H9 (cell line): ENCODE measurements around the gene ANKH. TPM values are rescaled to one million over a fixed set of nuclear protein-coding genes. Genes with fewer than 3 reads are reported as not detected.

Experiments used
- DNase-seq: peaks from one replicate; pipeline ENCODE4 v3.0.0-alpha.2; 2017
- H2AFZ ChIP-seq: one replicate; pipeline ENCODE4 v1.6.1; 2013; ENCODE audit warnings: mild to moderate bottlenecking, low read length, control low read depth, moderate library complexity
- H2AK5ac ChIP-seq: 2 replicates; pipeline ENCODE4 v1.6.1; 2013; ENCODE audit warnings: low read length, control low read depth, mixed read lengths; ENCODE audit not compliant: insufficient read length
- H2BK120ac ChIP-seq: one replicate; pipeline ENCODE4 v1.6.1; 2013; ENCODE audit warnings: low read depth, mild to moderate bottlenecking, low read length, control low read depth, inconsistent platforms; ENCODE audit not compliant: poor library complexity, severe bottlenecking
- H2BK12ac ChIP-seq: 2 replicates; pipeline ENCODE4 v1.6.1; 2013; ENCODE audit warnings: low read length, control low read depth, mixed read lengths, low read depth; ENCODE audit not compliant: insufficient read length
- H2BK15ac ChIP-seq: 2 replicates; pipeline ENCODE4 v1.6.1; 2013; ENCODE audit warnings: low read depth, low read length, control low read depth
- H2BK20ac ChIP-seq: one replicate; pipeline ENCODE4 v1.6.1; 2013; ENCODE audit warnings: low read depth, mild to moderate bottlenecking, low read length, control low read depth, inconsistent platforms; ENCODE audit not compliant: poor library complexity, severe bottlenecking
- H2BK5ac ChIP-seq: 2 replicates; pipeline ENCODE4 v1.6.1; 2013; ENCODE audit warnings: low read length, control low read depth, mixed read lengths; ENCODE audit not compliant: insufficient read length
- H3K14ac ChIP-seq: 2 replicates; pipeline ENCODE4 v1.6.1; 2013; ENCODE audit warnings: low read length, control low read depth; ENCODE audit not compliant: insufficient read depth
- H3K18ac ChIP-seq: 2 replicates; pipeline ENCODE4 v1.6.1; 2013; ENCODE audit warnings: low read depth, mild to moderate bottlenecking, mixed read lengths, low read length, control low read depth; ENCODE audit not compliant: insufficient read length
- H3K23ac ChIP-seq: 2 replicates; pipeline ENCODE4 v1.6.1; 2013; ENCODE audit warnings: low read length, control low read depth, mixed read lengths, low read depth; ENCODE audit not compliant: insufficient read length
- H3K23me2 ChIP-seq: 2 replicates; pipeline ENCODE4 v1.6.1; 2013; ENCODE audit warnings: low read depth, mild to moderate bottlenecking, mixed read lengths, low read length, control low read depth; ENCODE audit not compliant: insufficient read length, poor library complexity, severe bottlenecking
- H3K27ac ChIP-seq: 2 replicates; pipeline ENCODE4 v1.5.1; 2013; ENCODE audit warnings: low read length, control low read depth, mixed read lengths, low read depth; ENCODE audit not compliant: insufficient read length
- H3K27me3 ChIP-seq: 2 replicates; pipeline ENCODE4 v1.6.1; 2013; ENCODE audit warnings: low read length, control low read depth, inconsistent platforms; ENCODE audit not compliant: insufficient read depth
- H3K4ac ChIP-seq: 2 replicates; pipeline ENCODE4 v1.6.1; 2013; ENCODE audit warnings: low read depth, mild to moderate bottlenecking, control low read depth, inconsistent platforms, low read length, moderate library complexity
- H3K4me1 ChIP-seq: 2 replicates; pipeline ENCODE4 v1.6.1; 2013; ENCODE audit warnings: low read length, control low read depth, inconsistent platforms; ENCODE audit not compliant: insufficient read depth
- H3K4me2 ChIP-seq: 2 replicates; pipeline ENCODE4 v1.6.1; 2013; ENCODE audit warnings: low read length, control low read depth, mixed read lengths; ENCODE audit not compliant: insufficient read length, insufficient read depth
- H3K56ac ChIP-seq: 2 replicates; pipeline ENCODE4 v1.6.1; 2013; ENCODE audit warnings: low read depth, mild to moderate bottlenecking, mixed read lengths, low read length, control low read depth; ENCODE audit not compliant: insufficient read length
- H3K79me1 ChIP-seq: 2 replicates; pipeline ENCODE4 v1.6.1; 2013; ENCODE audit warnings: low read depth, mild to moderate bottlenecking, moderate library complexity, low read length, control low read depth, inconsistent platforms; ENCODE audit not compliant: insufficient read depth, poor library complexity, severe bottlenecking
- H3K79me2 ChIP-seq: 2 replicates; pipeline ENCODE4 v1.6.1; 2013; ENCODE audit warnings: low read length, control low read depth, inconsistent platforms; ENCODE audit not compliant: insufficient read depth
- H3K9ac ChIP-seq: 2 replicates; pipeline ENCODE4 v1.6.1; 2013; ENCODE audit warnings: low read length, control low read depth, mixed read lengths; ENCODE audit not compliant: insufficient read length; ENCODE audit errors: extremely low read depth
- H3K9me3 ChIP-seq: one replicate; pipeline ENCODE4 v1.6.1; 2013; ENCODE audit warnings: low read depth, low read length, inconsistent platforms; ENCODE audit not compliant: control insufficient read depth
- H3T11ph ChIP-seq: one replicate; pipeline ENCODE4 v1.6.1; 2013; ENCODE audit warnings: mild to moderate bottlenecking, low read length, control low read depth, inconsistent platforms
- H4K20me1 ChIP-seq: one replicate; pipeline ENCODE4 v1.6.1; 2013; ENCODE audit not compliant: control insufficient read depth, insufficient read length, insufficient read depth
- H4K5ac ChIP-seq: 2 replicates; pipeline ENCODE4 v1.6.1; 2013; ENCODE audit warnings: low read depth, mild to moderate bottlenecking, mixed read lengths, low read length, control low read depth; ENCODE audit not compliant: insufficient read length
- H4K8ac ChIP-seq: replicated peaks from 2 replicates; pipeline ENCODE4 v1.6.1; 2013; ENCODE audit warnings: low read length, control low read depth, mixed read lengths, low read depth; ENCODE audit not compliant: insufficient read length
- H4K91ac ChIP-seq: 2 replicates; pipeline ENCODE4 v1.6.1; 2013; ENCODE audit warnings: low read depth, mild to moderate bottlenecking, moderate library complexity, mixed read lengths, low read length, control low read depth; ENCODE audit not compliant: insufficient read length
- H3K27ac Mint-ChIP-seq, 3 experiments: 2 replicates in 2 of 3; 3 replicates in 1 of 3; pipeline ENCODE4 v1.8.0; 2020 to 2021; ENCODE audit warnings: mixed read lengths in 3 of 3, mild to moderate bottlenecking in 1 of 3, moderate library complexity in 1 of 3
- H3K27me3 Mint-ChIP-seq: 2 replicates; pipeline ENCODE4 v1.8.0; 2021; ENCODE audit warnings: low read depth, mild to moderate bottlenecking, moderate library complexity, mixed read lengths
- H3K36me3 Mint-ChIP-seq, 3 experiments: 2 replicates in 2 of 3; 3 replicates in 1 of 3; pipeline ENCODE4 v1.8.0; 2020 to 2021; ENCODE audit warnings: low read depth in 3 of 3, mixed read lengths in 3 of 3; ENCODE audit not compliant: insufficient read depth in 1 of 3
- H3K4me1 Mint-ChIP-seq, 2 experiments: 2 replicates each; pipeline ENCODE4 v1.8.0; 2020; ENCODE audit warnings: mixed read lengths in 2 of 2
- H3K4me3 Mint-ChIP-seq, 2 experiments: 2 replicates in 1 of 2; 3 replicates in 1 of 2; pipeline ENCODE4 v1.8.0; 2020 to 2021; ENCODE audit warnings: mild to moderate bottlenecking in 2 of 2, mixed read lengths in 2 of 2, moderate library complexity in 1 of 2
- H3K9me3 Mint-ChIP-seq, 2 experiments: 2 replicates in 1 of 2; 3 replicates in 1 of 2; pipeline ENCODE4 v1.8.0; 2020; ENCODE audit warnings: mild to moderate bottlenecking in 2 of 2, mixed read lengths in 2 of 2, moderate library complexity in 1 of 2
- CTCF ChIP-seq: fragments of 200-600 bp; sonication (generic); conservative IDR thresholded peaks from 3 replicates; pipeline ENCODE4 v1.8.0; 2021; ENCODE audit warnings: antibody characterized with exemption, mild to moderate bottlenecking
- WGBS: extraction: QIAGEN DNeasy Blood & Tissue Kit; methylation state at CpG from one replicate; pipeline ENCODE4 v1.1.7; 2013; ENCODE audit warnings: missing lambda C conversion rate, low lambda C conversion rate, mixed read lengths; ENCODE audit not compliant: insufficient read length; ENCODE audit errors: extremely low coverage; 5-methylcytosine and 5-hydroxymethylcytosine counted together
- total RNA-seq: library from RNA; stranded (reverse); gene quantifications from 2 replicates; pipeline ENCODE4 v1.2.1, GENCODE V29; 2021

The ANKH gene
- total RNA-seq, 1 experiment from 2014 or later: 9.6 TPM

GRCh38 chr5:14869233-14869632 lies 2.3 kb downstream of the ANKH start:
- H2BK120ac ChIP-seq: no peak overlapping the region
- DNase-seq: no peak
- H3K4me1 Mint-ChIP-seq: peaks cover 12 to 14% of the 10 kb centered on the region in 2 experiments
- no peak overlapping the region for H4K8ac ChIP-seq
- H2BK12ac ChIP-seq: no peak overlapping the region
- H2BK15ac ChIP-seq: no peak overlapping the region
- no peak overlapping the region for H3K56ac ChIP-seq
- H3K27me3 ChIP-seq: peaks cover 7% of the 10 kb centered on the region; the same call in 1 of the 2 replicates
- H2BK20ac ChIP-seq: no peak overlapping the region
- H4K91ac ChIP-seq: no peak overlapping the region
- H3K27ac Mint-ChIP-seq: no peak overlapping the region
- no peaks in the 10 kb centered on the region for H3K79me2 ChIP-seq
- TF ChIP-seq CTCF: no peak
- no peak overlapping the region for H4K5ac ChIP-seq
- no peak overlapping the region for H3K4me2 ChIP-seq
- no peak overlapping the region for H3K4me3 Mint-ChIP-seq
- H3K23me2 ChIP-seq: peaks cover 11% of the 10 kb centered on the region
- no peak overlapping the region for H3K9ac ChIP-seq
- H3K4me1 ChIP-seq: no peaks in the 10 kb centered on the region
- no peak overlapping the region for H2BK5ac ChIP-seq
- H2AFZ ChIP-seq: no peak overlapping the region
- no peaks in the 10 kb centered on the region for H3K79me1 ChIP-seq
- no peak overlapping the region for H3K27ac ChIP-seq
- no peak overlapping the region for H3K23ac ChIP-seq
- H3K18ac ChIP-seq: no peak overlapping the region
- no peaks in the 10 kb centered on the region for H3K9me3 ChIP-seq
- no peak overlapping the region for H3T11ph ChIP-seq
- no peak overlapping the region for H2AK5ac ChIP-seq
- no peaks in the 10 kb centered on the region for H4K20me1 ChIP-seq
- no peak overlapping the region for H3K14ac ChIP-seq
- H3K9me3 Mint-ChIP-seq: no peaks in the 10 kb centered on the region
- H3K4ac ChIP-seq: no peak overlapping the region
- no CpG with 5 or more reads among the region's 2 CpGs for WGBS
- peaks cover 41% of the 10 kb centered on the region for H3K27me3 Mint-ChIP-seq
- no peaks in the 10 kb centered on the region for H3K36me3 Mint-ChIP-seq
